Mesendoderm (in vitro differentiated cells): ENCODE measurements around the gene NOD2.

Experiments
- DNase-seq: peaks from one replicate; pipeline ENCODE4 v3.0.0; 2013
- H2AK5ac ChIP-seq: 2 replicates; pipeline ENCODE4 v1.6.1; 2013; ENCODE audit warnings: low read length, inconsistent platforms
- H2BK120ac ChIP-seq: 2 replicates; pipeline ENCODE4 v1.6.1; 2013; ENCODE audit warnings: low read depth, mild to moderate bottlenecking, low read length, moderate library complexity, mixed read lengths
- H2BK15ac ChIP-seq: replicated peaks from 2 replicates; pipeline ENCODE4 v1.6.1; 2013; ENCODE audit warnings: low read depth, mild to moderate bottlenecking, moderate library complexity
- H2BK5ac ChIP-seq: 2 replicates; pipeline ENCODE4 v1.6.1; 2013; ENCODE audit warnings: low read length, inconsistent platforms
- H3K18ac ChIP-seq: 2 replicates; pipeline ENCODE4 v1.6.1; 2013; ENCODE audit warnings: mild to moderate bottlenecking, low read length, mixed read lengths
- H3K23ac ChIP-seq: one replicate; pipeline ENCODE4 v1.6.1; 2013; ENCODE audit warnings: low read length
- H3K27ac ChIP-seq: 2 replicates; pipeline ENCODE4 v1.5.1; 2013; ENCODE audit warnings: low read depth, mild to moderate bottlenecking, inconsistent platforms, low read length, moderate library complexity
- H3K27me3 ChIP-seq: 2 replicates; pipeline ENCODE4 v1.6.1; 2013; ENCODE audit warnings: low read length, control low read depth, mild to moderate bottlenecking, inconsistent platforms; ENCODE audit not compliant: insufficient read depth, poor library complexity
- H3K36me3 ChIP-seq: 2 replicates; pipeline ENCODE4 v1.6.1; 2013; ENCODE audit warnings: low read length, inconsistent platforms; ENCODE audit not compliant: control insufficient read depth, insufficient read depth
- H3K4ac ChIP-seq: one replicate; pipeline ENCODE4 v1.6.1; 2013; ENCODE audit warnings: low read depth, mild to moderate bottlenecking, low read length, moderate library complexity
- H3K4me1 ChIP-seq: 2 replicates; pipeline ENCODE4 v1.6.1; 2013; ENCODE audit warnings: low read depth, low read length, inconsistent platforms; ENCODE audit not compliant: control insufficient read depth
- H3K4me2 ChIP-seq: 2 replicates; pipeline ENCODE4 v1.6.1; 2013; ENCODE audit warnings: low read length
- H3K4me3 ChIP-seq: 2 replicates; pipeline ENCODE4 v1.5.1; 2013; ENCODE audit warnings: mild to moderate bottlenecking, low read length
- H3K56ac ChIP-seq: one replicate; pipeline ENCODE4 v1.6.1; 2013; ENCODE audit warnings: low read length
- H3K79me1 ChIP-seq: 2 replicates; pipeline ENCODE4 v1.6.1; 2013; ENCODE audit warnings: low read length, inconsistent platforms
- H3K79me2 ChIP-seq: 2 replicates; pipeline ENCODE4 v1.6.1; 2013; ENCODE audit warnings: mild to moderate bottlenecking, low read length; ENCODE audit not compliant: control insufficient read depth, insufficient read depth
- H3K9ac ChIP-seq: 2 replicates; pipeline ENCODE4 v1.6.1; 2013; ENCODE audit warnings: low read length, inconsistent platforms
- H4K5ac ChIP-seq: one replicate; pipeline ENCODE4 v1.6.1; 2013; ENCODE audit warnings: low read length
- H4K8ac ChIP-seq: one replicate; pipeline ENCODE4 v1.6.1; 2013; ENCODE audit warnings: low read depth, mild to moderate bottlenecking, control low read depth, low read length, moderate library complexity
- WGBS: extraction: QIAGEN DNeasy Blood & Tissue Kit; methylation state at CpG from one replicate; pipeline ENCODE4 v1.1.7; 2013; ENCODE audit warnings: low lambda C conversion rate, missing lambda C conversion rate; ENCODE audit not compliant: insufficient coverage; ENCODE audit errors: extremely low coverage; 5-methylcytosine and 5-hydroxymethylcytosine counted together

Gene NOD2

GRCh38 chr16:50733468-50733867, 40.1 kb downstream of the NOD2 start:
- Histone ChIP-seq H3K4me1 (no peaks in the 10 kb centered on the region), H3K4me3 (no peak overlapping the region), H3K79me1 (no peaks in the 10 kb centered on the region), H3K4ac (no peak overlapping the region), H2BK5ac (no peak overlapping the region), H3K4me2 (no peak overlapping the region), H3K23ac (no peak overlapping the region), H3K56ac (no peak overlapping the region), H3K18ac (no peak overlapping the region), H3K27ac (no peak overlapping the region), H2AK5ac (no peak overlapping the region), H4K8ac (no peak overlapping the region), H3K36me3 (no peaks in the 10 kb centered on the region), H2BK15ac (no peak overlapping the region), H3K79me2 (no peaks in the 10 kb centered on the region), H3K27me3 (no peaks in the 10 kb centered on the region), H2BK120ac (no peak overlapping the region), H4K5ac (no peak overlapping the region), H3K9ac (no peak overlapping the region)
- WGBS, result no CpG with 5 or more reads among the region's 7 CpGs
- DNase-seq, result no peak

- Histone ChIP-seq H3K4ac (no peak overlapping the region), H3K36me3 (no peaks in the 10 kb centered on the region), H2BK120ac (no peak overlapping the region), H3K18ac (no peak overlapping the region), H2BK15ac (no peak overlapping the region), H4K5ac (no peak overlapping the region), H3K9ac (no peak overlapping the region), H3K79me1 (no peaks in the 10 kb centered on the region), H3K23ac (no peak overlapping the region), H3K27me3 (no peaks in the 10 kb centered on the region), H2BK5ac (no peak overlapping the region), H3K4me1 (no peaks in the 10 kb centered on the region), H3K27ac (no peak overlapping the region), H3K4me3 (no peak overlapping the region), H3K4me2 (no peak overlapping the region), H4K8ac (no peak overlapping the region), H3K79me2 (no peaks in the 10 kb centered on the region), H2AK5ac (no peak overlapping the region), H3K56ac (no peak overlapping the region)
- DNase-seq, result no peak
- no CpG with 5 or more reads among the region's 7 CpGs for WGBS
Measured at GRCh38 chr16:50735629-50736122, 42.3 kb downstream of the NOD2 start.

- Histone ChIP-seq H3K36me3 (no peaks in the 10 kb centered on the region), H4K8ac (no peak overlapping the region), H2BK5ac (no peak overlapping the region), H3K4me3 (no peak overlapping the region), H4K5ac (no peak overlapping the region), H2BK120ac (no peak overlapping the region), H3K23ac (no peak overlapping the region), H3K4me2 (no peak overlapping the region), H3K79me2 (no peaks in the 10 kb centered on the region), H2BK15ac (no peak overlapping the region), H3K4me1 (peaks cover 2% of the 10 kb centered on the region), H3K9ac (no peak overlapping the region), H3K56ac (no peak overlapping the region), H3K27ac (no peak overlapping the region), H2AK5ac (no peak overlapping the region), H3K27me3 (no peaks in the 10 kb centered on the region), H3K18ac (no peak overlapping the region), H3K79me1 (no peaks in the 10 kb centered on the region), H3K4ac (no peak overlapping the region)
- no peak for DNase-seq
- WGBS, result no CpG with 5 or more reads among the region's 9 CpGs
Measured at GRCh38 chr16:50736448-50736847, 43.0 kb downstream of the NOD2 start.

- H2BK15ac ChIP-seq, result no peak overlapping the region
Measured at GRCh38 chr16:50737420-50737959, 44.1 kb downstream of the NOD2 start.

GRCh38 chr16:50739031-50739430, 45.6 kb downstream of the NOD2 start:
- Histone ChIP-seq H4K5ac (no peak overlapping the region), H3K4me2 (no peak overlapping the region), H3K36me3 (no peaks in the 10 kb centered on the region), H3K4me3 (no peak overlapping the region), H3K79me2 (no peaks in the 10 kb centered on the region), H2BK15ac (no peak overlapping the region), H4K8ac (no peak overlapping the region), H2BK120ac (no peak overlapping the region), H2AK5ac (no peak overlapping the region), H3K27ac (no peak overlapping the region), H3K9ac (no peak overlapping the region), H3K56ac (no peak overlapping the region), H2BK5ac (no peak overlapping the region), H3K23ac (no peak overlapping the region), H3K79me1 (no peaks in the 10 kb centered on the region), H3K18ac (no peak overlapping the region), H3K4me1 (peaks cover 2% of the 10 kb centered on the region), H3K27me3 (no peaks in the 10 kb centered on the region), H3K4ac (no peak overlapping the region)
- WGBS, result no CpG with 5 or more reads among the region's 1 CpG
- DNase-seq, result no peak

More at GRCh38 chr16:50737420-50737959, 44.1 kb downstream of the NOD2 start:
- H3K79me2 ChIP-seq, result no peaks in the 10 kb centered on the region
- no peaks in the 10 kb centered on the region for H3K36me3 ChIP-seq
- no peak for DNase-seq
- H3K79me1 ChIP-seq, result no peaks in the 10 kb centered on the region
- H3K4me1 ChIP-seq, result peaks cover 2% of the 10 kb centered on the region
- H3K9ac ChIP-seq, result no peak overlapping the region
- H3K4ac ChIP-seq, result no peak overlapping the region
- H3K27me3 ChIP-seq, result no peaks in the 10 kb centered on the region
- H2BK5ac ChIP-seq, result no peak overlapping the region
- H3K18ac ChIP-seq, result no peak overlapping the region
- no peak overlapping the region for H4K5ac ChIP-seq
- no peak overlapping the region for H2AK5ac ChIP-seq
- H3K23ac ChIP-seq, result no peak overlapping the region
- H2BK120ac ChIP-seq, result no peak overlapping the region
- no peak overlapping the region for H4K8ac ChIP-seq
- no CpG with 5 or more reads among the region's 1 CpG for WGBS
- H3K27ac ChIP-seq, result no peak overlapping the region
- H3K4me3 ChIP-seq, result no peak overlapping the region
- no peak overlapping the region for H3K56ac ChIP-seq
- no peak overlapping the region for H3K4me2 ChIP-seq

GRCh38 chr16:50740736-50741135, 47.3 kb downstream of the NOD2 start:
- H3K23ac ChIP-seq, result no peak overlapping the region
- no peak overlapping the region for H3K9ac ChIP-seq
- H3K79me2 ChIP-seq, result no peaks in the 10 kb centered on the region
- no peak overlapping the region for H3K18ac ChIP-seq
- H3K4me1 ChIP-seq, result peaks cover 2% of the 10 kb centered on the region
- no peak overlapping the region for H2BK15ac ChIP-seq
- no peak overlapping the region for H2BK120ac ChIP-seq
- no peak for DNase-seq
- H3K36me3 ChIP-seq, result no peaks in the 10 kb centered on the region
- no peak overlapping the region for H4K5ac ChIP-seq
- no peaks in the 10 kb centered on the region for H3K79me1 ChIP-seq
- H3K56ac ChIP-seq, result no peak overlapping the region
- H3K4me3 ChIP-seq, result no peak overlapping the region
- no peak overlapping the region for H2AK5ac ChIP-seq
- H3K4ac ChIP-seq, result no peak overlapping the region
- no peak overlapping the region for H3K4me2 ChIP-seq
- H3K27ac ChIP-seq, result no peak overlapping the region
- no peak overlapping the region for H2BK5ac ChIP-seq
- H3K27me3 ChIP-seq, result no peaks in the 10 kb centered on the region
- no CpG with 5 or more reads among the region's 1 CpG for WGBS
- H4K8ac ChIP-seq, result no peak overlapping the region
